ENCODE data around the gene KRTAP10-11.
"Not testable (repeated sequence)": the region's sequence is repeated elsewhere in the genome, so short reads cannot be mapped to it uniquely, and the experiment has no call there.

KRTAP10-11 gene

DNA sequence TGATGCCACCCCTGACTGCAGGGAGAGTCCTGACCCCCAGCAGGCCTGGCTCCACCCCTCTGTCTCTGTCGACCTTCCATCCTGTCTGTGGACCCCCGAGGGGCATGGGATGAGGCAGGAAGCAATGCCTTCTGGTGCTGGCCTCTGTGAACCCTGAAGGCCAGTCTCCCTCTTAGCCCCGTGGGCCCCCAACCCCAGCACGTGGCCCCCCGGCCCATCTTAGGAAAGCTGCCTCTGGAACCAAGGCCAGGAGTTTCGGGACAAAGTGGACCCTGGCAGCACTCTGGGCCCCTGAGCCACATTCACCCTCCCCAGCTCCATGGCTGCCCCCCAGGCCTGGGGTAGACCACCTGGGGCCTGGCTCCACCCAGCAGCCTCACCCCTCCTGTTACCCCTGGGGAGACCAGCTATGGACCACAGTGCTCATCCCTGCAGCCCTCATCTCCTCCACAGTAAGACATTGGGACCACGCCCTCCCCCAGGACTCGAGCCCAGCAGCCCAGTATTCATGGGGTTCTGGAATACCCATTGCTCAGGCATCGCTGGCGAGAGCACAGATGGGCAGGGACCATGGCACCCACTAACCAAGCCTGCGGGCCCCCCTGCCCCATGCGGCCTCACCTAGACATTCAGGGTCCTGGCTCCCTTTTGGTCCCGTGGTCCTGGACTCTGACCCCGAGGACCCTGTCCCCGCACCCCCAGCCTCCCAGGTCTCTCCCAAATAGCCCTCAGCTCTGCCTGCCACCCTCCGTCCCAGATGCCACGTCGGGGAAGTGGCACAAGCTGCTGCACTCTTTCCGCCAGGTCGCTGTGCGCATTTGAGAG lies 7.5 kb upstream of the KRTAP10-11 start:
- DNase-seq (ENCODE audit: low read depth) = not testable (repeated sequence)

DNA sequence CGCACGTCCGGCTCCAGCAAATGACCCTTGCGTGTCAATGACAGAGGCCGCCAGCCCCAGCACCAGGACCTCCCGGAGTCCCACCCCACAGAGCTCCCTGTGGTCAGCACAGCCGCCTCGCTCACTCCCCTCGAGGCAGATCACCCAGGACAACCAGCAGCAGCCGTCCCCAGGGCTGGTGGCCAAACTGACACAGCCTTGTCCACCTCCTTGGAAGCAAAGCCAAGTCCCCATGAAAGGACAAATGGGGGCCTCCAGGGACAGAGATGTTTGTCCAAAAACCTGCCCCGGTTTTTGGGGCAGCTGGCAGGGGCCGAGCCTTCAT lies 6.9 kb upstream of the KRTAP10-11 start:
- no peak for DNase-seq (ENCODE audit: low read depth)

DNA sequence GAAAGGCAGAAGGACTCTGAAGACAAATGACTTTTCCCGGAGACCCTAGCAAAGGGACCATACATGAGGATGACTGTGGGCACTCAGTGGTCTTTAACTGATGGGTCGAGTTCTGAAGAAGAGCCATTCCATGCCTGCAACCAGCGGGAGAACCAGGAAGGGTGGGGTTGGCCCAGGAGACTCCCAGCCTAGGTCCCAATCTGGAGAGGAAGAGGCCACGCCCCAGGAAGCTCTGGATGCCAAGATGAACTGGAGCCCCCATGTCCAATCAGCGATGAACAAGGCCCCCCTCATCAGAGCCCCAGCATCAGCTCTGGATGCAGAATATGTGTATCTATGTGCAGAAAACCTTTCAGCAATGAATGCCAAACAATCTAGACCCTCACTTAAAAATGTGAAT lies 5.5 kb upstream of the KRTAP10-11 start:
- DNase-seq (ENCODE audit: low read depth) = no peak

DNA sequence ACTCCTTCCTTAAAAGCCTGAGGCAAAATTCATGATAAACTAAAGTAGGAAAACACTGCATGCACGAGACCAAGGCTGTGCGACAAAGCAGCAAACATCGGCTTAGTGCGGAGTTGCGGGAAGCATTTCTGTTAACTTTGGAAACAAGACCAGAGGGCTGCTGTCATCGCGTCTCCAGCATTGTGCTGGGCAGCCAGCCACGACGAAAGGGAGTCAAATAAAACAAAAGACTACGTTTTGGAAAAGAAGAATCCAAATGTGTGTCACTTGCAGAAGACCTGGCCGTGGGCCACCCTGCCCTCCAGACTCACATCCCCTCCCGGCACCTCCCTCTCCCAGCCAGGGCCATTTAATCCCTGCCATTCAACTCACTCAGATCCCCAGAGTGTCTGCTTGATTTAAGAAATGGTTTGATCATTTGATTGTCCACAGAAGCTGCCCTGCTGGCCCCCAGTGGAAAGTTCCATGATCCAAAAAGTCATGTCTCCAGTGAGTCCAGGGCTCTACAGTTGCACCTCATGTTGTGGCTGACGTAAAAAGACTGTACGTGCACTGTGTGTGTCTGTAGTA lies 2.4 kb upstream of the KRTAP10-11 start:
- no peak for DNase-seq (ENCODE audit: low read depth)

DNA sequence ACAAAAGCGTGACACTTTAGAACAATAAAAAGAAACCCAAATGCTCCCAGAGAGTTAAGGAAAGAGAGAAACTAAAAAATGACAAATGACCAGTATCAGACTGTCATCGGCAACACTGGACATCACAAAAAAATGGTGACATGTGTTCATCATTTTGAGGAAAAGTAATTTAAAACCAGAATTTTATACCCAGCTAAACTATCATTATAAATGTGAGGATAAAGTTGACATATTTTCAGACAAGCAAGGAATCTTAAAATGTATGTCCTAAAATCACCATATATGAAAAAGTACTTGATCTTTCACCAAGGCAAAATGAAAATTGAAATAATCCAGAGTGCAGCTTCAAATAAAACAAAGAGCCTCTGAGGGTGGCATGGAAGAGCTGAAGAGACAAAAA lies 1.3 kb upstream of the KRTAP10-11 start:
- no peak for DNase-seq (ENCODE audit: low read depth)

DNA sequence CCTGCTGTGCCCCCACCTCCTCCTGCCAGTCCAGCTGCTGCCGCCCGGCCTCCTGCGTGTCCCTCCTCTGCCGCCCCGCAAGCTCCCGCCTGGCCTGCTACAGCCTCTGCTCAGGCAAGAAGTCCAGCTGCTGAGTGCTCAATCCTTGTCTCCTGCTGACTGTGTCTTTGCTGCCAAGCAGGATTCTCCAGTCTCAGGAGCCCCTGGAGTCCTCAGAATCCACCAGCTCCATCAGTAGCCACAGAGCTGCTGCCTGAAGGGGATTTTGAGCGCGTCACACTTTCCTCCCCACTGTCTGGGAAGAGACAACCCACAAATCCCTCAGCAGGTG lies 973 bp downstream of the KRTAP10-11 start:
- no peak for DNase-seq (ENCODE audit: low read depth)

DNA sequence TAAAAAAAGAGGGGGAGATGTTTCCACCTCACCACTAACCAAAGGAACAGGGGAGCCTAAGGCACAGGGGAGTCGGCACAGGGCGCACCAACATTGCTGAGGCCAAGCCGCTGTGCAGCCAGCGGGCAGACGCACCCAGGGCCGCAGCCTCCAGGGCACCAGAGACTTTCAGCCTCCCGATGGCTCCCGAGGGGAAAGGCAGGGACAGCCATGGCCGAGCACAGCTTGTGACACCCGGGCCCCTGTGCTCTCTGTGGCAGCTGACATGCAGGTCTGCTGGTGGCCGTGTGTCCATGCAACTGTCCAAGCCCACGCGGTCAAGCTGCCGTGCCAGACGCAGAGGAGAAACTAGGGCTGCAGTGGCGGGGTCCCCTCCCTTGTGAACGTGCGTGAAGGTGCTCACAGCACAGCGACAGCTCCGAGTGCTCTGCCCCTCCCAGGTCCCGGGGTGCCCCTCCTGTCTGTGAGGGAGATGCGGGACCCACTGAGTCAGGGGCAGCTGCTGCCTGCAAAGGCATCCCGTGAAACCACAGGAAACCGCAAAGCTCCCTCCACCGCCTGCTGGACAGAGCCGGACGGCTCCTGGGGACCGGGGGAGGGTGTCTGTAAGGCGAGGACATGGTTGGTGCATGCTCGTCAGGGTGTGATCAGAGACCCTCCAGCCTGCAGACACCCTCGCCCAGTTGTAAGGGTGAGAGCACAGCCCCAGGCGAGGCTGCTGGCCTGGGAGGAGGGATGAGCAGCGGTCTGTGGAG lies 2.5 kb downstream of the KRTAP10-11 start:
- no peak for DNase-seq (ENCODE audit: low read depth)

DNA sequence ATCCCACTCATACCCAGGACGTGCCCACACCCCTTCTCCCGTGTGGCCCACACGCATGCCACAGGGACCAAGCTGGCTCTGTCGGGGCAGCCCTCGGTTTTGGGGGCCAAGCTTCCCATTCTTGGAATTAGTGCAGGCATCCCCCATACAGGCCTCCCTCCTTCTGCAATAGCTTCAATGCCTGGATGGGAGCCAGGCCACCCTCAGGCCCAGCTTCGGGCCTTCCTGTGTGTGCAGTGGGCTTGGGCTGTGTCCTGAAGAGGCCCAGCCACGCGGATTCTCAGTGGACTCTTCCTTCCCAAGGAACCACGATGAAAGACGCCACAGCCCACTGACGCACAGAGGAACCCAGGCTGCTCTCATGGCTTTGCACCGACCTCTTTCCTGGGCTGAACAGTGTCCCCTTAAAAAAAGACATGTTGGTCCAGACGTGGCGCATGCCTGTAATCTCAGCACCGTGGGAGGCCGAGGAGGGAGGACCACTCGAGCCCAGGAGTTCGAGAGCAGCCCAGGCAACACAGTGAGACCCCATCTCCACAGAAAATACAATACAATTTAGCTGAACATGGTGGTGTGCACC lies 3.4 kb downstream of the KRTAP10-11 start:
- DNase-seq (ENCODE audit: low read depth) = no peak

DNA sequence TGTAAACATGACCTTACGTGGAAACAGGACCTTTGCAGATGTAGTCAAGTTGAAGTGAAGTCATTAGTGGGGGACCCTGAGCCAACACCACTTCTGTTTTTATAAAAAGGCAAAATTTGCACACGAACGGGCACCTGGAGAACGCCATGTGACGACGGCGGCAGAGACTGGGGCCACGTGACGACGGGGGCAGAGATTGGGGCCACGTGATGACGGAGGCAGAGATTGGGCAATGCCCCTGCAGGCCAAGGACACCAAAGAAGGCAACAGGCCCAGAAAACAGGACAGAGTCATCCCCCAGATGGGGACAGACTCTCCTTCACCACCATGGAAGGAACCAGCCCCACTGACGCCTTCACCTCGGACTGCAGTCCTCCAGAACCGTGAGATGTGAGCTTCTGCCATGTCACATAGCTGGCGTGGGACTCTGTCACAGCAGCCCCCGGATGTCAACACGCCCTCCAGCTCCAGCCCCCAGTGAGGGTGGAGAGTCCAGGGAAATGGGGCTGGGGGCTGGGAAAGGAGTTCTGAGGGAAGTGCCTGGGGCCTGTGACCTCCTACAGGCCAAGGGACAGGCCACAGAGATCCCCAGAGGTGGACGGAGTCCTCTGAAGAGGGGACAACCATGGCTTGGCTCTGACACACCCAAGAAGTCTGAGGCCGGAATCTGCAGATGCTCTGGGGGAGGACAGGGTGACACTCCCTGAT lies 4.2 kb downstream of the KRTAP10-11 start:
- no peak for DNase-seq (ENCODE audit: low read depth)

DNA sequence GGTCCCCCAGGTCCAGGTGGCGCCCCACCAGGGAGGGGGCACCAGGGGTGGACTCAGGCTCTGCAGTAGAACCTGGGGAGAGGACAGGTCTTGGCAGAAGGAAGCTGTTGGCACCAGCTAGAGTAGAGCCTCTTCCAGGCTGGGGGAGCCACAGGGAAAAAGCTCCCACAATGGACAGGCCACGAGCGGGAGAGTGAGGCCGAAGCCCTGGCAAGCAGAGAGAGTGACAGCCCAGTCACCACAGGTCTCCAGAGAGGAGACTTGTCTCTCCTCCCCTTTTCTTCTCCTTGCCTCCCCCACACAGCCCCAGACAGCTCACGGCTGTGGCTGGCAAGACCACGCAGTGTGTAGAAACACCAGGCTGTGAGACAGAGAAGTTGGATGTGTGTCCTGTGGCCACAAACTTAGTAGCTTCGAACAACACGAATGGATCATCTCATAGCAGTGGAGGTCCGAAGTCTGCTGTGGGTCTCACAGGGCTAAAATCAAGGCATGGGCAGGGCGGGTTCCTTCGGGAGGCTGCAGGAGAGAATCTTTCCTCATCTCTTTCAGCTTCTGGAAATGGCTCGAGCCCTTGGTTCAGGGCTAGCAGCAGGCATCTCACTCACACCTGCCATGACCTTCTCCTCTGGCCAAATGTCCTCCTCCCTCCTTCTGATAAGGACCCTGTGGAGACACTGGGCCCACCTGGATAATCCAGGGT lies 4.9 kb downstream of the KRTAP10-11 start:
- DNase-seq (ENCODE audit: low read depth) = no peak

DNA sequence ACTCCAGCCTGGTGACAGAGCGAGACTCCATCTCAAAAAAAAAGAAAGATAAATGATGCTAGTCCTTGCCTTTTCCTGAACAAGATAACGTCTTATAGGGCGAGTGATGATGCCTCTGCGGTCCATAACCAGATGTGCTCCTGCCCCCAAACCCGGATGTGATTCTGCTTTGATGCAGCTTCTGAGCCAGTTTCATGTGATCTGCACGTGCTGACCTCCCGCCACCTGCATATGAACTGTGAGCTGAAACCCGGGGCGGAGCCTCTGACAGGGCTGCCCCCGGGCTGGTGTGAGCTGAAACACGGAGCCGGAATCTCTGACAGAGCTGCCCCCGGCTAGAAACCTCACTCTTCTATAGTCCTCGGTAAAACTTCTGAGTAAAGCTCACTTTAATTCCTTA lies 6.9 kb downstream of the KRTAP10-11 start:
- no peak for DNase-seq (ENCODE audit: low read depth)

DNA sequence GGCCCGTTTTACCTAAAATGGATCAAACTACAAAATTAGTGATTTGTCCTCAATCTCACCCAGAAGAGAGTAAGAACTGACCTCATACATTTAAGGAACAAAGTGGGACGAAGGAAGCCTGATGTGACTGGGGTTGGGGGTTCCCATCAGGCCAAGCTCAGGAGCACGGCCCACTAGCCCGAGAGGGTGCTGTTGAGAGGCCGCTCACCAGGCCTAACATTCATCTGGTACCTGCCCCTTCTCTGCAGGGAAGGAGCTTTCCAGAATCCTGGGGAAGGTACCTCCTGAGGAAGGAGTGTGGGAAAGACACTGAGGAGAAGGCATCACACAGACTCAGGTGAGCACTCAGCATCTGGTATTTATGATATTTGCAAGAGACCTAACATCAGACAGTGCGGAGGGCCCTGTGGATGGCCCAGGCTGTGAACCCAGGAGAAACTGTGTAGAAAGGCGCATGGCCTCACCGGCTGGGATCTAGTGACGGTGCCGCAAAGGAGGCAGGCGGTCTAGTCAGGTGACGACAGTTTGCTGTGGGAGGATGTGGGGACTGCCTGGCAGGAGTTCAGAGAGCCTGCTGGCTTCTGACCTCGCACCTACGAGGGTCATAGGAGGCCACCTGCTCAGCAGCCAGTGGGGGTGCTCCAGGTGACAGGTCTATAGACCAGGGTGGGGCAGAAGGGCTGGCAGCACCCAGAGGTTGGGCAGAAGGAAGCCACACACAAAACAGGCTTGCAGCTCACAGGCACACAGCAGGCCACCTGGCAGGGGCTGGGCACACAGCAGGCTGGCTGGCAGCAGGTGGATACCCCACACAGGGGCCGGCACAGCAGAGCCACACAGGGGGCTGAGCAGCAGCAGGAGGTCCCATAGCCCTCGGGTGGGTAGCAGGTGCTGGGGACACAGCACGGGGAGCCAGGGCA lies 7.7 kb downstream of the KRTAP10-11 start:
- peak; percentile 18 for DNase-seq (ENCODE audit: low read depth)

DNA sequence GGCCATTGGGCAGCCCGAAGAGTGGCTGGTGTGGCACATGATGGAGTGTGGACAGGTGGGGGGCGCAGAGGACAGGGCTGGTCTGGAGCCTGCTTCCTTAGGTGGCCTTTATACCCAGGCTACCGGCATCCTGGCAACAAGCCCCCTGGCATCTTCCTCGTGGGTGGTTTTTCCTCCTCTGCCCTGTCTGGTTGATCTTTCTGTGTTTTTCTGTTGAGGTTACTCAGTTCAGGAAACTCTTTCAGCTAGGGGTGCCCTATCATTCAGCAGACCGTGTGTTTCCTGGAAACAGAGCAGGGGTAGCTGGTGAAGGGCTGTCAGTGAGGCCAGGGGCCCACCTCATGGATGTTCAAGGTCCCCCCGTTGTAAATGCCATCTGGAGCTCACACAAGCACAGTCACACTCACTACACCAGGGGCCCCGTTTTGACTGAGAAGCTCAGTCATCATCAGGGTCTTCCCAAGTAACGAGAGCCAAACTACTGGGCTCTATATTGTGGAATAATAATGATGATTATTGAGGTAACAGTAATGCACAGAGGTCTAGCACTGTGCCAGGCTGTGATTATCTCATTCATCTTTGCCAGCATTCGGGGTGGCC lies 8.5 kb downstream of the KRTAP10-11 start, which contains the start of gene KRTAP12-4:
Gene KRTAP12-4 (minus strand): TSS at position 84 of the 600 bp plus-strand sequence. CDS start 45 bp downstream, at position 39.
- no peak for DNase-seq (ENCODE audit: low read depth)

DNA sequence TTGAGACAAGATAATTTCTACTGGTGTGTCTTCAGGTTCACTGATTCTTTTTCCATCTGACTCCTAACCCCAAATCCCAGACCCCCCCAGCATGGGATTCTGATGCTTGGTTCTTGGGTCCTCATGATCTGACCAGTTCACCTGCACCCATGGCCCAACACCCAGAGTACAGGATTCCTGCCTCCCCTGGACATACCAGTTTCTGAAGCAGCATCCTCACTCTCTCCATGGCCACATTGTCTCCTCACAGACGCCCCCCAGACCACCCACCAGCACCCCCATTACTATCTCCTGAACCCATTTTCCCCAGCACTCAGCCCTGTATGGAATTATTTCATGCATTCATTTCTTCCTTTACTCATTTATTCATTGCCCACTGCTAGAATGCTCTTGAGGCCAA lies 10.7 kb downstream of the KRTAP10-11 start:
- no peak for DNase-seq (ENCODE audit: low read depth)

DNA sequence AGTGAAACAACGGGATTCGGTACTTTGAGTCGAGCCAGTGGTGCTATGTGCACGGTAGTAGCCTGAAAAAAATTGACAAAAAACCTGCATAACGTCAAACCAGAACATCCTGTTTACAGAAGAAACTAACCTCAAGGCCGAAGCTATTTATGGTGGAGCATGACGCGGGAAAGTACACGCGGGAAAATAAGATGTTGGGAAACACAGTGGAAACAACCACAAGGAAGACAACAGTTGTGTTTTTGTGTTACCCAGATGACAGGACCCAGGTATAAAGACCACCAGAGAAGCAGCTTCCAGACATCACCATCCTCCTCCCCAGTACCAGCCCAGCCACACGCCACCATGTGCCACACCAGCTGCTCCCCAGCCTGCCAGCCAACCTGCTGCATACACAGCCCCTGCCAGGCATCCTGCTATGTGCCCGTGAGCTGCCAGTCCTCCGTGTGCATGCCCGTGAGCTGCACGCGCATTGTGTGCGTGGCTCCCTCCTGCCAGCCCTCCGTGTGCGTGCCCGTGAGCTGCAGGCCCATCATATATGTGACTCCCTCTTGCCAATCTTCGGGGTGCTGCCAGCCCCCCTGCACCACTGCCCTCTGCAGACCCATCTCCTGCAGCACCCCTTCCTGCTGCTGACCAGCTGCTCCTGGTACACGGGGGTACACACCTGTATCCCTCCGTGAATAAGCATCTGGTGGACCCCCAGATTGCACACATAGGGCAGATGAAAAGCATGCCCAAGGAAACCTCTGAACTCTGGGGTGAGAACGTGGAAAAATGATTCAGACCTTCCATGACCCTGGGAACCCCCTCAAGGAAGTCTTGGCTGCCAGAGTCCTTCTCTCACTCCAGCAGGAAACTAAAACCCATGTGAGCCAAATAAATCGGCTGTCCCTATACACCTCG lies 11.7 kb downstream of the KRTAP10-11 start, which contains the start of gene KRTAP12-3:
Gene KRTAP12-3 (plus strand): TSS at position 298 of the 906 bp plus-strand sequence. CDS start 48 bp downstream, at position 346.
- DNase-seq (ENCODE audit: low read depth) = no peak

DNA sequence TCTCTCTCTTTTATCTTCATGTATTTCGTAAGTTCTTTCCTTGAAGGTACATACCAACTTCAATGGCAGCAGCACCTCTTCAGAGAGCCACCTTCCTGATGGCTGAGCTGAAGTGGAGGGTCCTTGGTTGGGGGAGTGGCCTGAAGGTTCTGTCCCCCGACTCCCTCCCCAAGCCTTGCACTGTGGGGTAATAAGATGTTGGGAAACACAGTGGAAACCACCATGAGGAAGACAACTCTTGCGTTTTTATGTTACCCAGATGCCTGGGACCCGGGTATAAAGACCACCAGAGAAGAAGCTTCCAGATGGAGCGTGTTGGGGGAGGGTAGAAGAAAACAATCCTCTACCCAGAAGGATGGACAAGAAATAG lies 12.3 kb downstream of the KRTAP10-11 start:
- no peak for DNase-seq (ENCODE audit: low read depth)

DNA sequence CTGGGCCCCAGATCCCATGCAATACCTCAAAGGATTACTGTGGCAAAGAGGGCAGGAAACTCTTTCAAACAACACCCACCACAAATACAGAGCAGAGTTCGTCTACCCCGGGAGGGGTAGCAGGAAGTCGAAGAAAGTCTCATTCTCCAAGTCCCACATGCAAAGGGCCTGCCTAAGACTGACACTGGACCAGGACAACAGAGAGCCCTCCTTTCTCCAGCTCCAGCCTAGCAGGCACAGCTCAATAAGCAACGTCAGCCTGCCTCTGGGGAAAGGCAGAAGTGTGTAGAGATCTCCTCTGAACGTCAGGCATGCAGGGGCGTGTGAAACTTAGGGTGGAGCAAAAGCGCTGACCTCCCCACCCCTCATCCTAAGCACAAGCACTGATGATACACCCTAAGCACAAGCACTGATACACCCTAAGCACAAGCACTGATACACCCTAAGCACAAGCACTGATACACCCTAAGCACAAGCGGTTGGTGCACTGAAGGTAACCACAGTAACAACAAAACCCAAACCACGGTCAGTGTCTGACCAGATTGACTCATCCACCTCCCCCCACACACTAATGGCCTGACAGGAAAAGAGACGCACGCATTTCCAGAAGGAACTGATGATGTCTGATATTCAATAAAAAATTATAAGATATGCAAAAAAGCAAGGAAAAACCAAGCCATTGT lies 12.8 kb downstream of the KRTAP10-11 start:
- no peak for DNase-seq (ENCODE audit: low read depth)

DNA sequence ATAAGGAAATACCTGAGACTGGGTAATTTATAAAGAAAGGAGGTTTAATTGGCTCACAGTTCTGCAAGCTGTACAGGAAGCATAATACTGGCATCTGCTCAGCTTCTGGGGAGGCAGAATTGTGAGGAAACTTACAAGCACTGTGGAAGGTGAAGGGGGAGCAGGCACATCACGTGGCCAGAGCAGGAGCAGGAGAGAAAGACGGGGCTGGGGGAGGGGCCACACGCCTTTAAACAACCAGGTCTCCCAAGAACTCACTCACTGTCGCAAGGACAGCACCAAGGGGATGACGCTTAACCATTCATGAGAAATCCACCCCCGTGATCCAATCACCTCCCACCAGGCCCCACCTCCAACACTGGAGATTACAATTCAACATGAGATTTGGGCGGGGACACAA lies 15.4 kb downstream of the KRTAP10-11 start:
- not testable (repeated sequence) for DNase-seq (ENCODE audit: low read depth)
